Erythroblast (primary cell): ENCODE data around the gene FAM76B.

Experiments used
- DNase-seq, 2 experiments: peaks; one replicate each; lab custom pipeline; 2025; lab: John Stamatoyannopoulos, UW
- GATA1 ChIP-seq: IDR thresholded peaks from 2 replicates; pipeline ENCODE4 v1.6.1; 2011; ENCODE audit warnings: low read depth, mild to moderate bottlenecking, control low read depth, low read length, moderate library complexity
- POLR2A ChIP-seq: IDR thresholded peaks from 2 replicates; pipeline ENCODE4 v1.6.1; 2011; ENCODE audit warnings: mild to moderate bottlenecking, low read length

Gene FAM76B

DNA sequence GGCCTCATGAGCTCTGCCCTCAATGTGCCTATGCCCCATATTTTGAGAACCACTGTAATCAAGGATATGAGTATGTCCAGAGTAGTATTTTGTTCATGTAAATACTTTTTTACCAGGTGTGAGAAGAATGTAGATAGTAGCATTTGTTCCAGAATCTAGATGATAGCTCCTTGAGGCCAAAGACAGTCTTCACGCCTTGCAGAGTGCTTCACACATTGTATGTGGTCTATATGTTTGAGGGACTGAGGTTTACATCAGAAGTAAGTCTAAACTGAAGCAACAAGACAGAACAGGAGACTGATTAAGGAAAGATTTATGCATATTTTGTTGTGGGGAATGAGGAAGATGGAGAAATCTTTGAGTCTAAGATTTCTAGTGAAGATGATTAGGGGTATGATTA, 13.2 kb upstream of the FAM76B start:
- DNase-seq, result no peak
- TF ChIP-seq GATA1, result no peak
- TF ChIP-seq POLR2A, result no peak

DNA sequence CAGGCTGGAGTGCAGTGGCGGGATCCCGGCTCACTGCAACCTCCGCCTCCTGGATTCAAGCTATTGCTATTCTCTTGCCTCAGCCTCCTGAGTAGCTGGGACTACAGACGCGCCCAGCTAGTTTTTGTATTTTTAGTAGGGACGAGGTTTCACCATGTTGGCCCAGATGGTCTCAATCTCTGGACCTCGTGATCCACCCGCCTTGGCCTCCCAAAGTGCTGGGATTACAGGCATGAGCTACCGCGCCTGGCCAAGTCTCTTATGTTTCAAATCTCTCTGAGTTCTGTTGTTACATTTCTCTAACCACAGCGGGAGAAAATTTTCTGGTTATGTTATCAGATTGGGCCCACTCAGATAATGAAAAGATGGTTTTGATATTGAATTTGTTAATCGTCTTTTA, 10.9 kb upstream of the FAM76B start:
- no peak for DNase-seq
- TF ChIP-seq POLR2A (no peak), GATA1 (no peak)

DNA sequence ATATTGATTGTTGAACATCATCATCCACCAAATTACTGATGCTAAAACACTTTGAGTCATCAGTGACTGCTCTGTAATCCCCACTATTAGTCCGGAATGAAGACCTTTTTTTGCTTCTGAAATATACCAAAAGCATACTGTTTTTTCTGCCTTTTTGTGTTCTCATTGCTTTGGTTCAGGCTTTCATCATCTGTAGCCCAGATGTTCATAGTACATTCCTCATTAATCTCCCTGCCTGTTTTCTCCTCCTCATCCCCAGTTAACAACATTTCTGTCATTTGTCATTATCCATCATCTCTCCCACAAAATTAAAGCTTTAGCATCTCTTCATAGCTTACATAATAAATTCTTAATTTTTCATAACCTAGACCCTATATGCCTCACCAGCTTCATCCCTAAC, 10.0 kb upstream of the FAM76B start:
- no peak for DNase-seq
- TF ChIP-seq GATA1 (no peak), POLR2A (no peak)

DNA sequence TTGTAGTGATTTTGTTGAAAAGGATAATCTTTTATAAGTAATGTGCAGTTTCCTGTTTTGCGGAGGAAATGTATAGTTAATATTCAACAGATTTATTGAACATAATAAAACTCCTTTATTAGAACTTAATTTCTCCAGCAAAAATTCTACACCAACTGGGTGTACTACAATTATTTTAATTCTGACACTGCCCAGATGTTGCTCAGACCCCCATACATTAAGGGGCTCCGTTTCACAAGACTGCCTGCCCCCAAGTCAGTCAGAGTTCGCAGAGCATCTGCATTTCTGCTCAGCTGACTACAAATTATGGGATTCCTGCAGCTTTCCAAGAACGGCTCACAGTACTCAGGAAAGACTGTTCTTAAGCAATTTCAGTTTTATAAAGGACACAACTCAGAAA, 6.9 kb upstream of the FAM76B start:
- TF ChIP-seq GATA1 (no peak), POLR2A (no peak)
- DNase-seq, result no peak

DNA sequence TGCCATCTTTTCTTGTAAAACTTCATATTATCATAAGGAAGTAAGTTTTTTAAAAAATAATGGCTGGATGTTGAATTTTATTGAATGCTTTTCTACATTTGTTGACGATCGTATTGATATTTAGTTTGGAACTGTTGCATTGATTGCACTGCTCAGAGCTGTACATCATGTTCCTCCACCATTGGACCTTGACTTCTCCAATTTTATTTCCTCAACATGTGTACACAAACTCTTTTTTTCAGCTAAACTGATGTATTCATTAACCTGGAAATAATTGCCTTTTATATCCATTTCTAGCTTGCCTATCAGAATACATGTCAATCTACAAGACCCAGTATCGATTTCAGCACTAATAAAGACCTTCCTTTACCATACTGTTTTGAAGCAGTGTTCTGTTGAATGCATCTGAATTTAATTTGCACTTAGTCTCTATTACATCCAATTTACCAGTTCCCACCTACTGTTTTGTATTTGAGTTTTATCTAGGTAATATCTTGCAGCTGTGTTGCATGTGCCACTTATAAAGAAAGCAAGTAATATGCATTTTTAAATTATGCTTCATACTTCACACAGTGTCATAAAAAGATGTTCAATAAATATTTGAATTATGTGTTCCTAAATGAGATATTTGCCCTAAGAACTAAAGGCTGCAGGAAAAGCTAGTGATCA, 6.2 kb upstream of the FAM76B start:
- DNase-seq, result no peak
- TF ChIP-seq POLR2A, result no peak
- TF ChIP-seq GATA1, result no peak

DNA sequence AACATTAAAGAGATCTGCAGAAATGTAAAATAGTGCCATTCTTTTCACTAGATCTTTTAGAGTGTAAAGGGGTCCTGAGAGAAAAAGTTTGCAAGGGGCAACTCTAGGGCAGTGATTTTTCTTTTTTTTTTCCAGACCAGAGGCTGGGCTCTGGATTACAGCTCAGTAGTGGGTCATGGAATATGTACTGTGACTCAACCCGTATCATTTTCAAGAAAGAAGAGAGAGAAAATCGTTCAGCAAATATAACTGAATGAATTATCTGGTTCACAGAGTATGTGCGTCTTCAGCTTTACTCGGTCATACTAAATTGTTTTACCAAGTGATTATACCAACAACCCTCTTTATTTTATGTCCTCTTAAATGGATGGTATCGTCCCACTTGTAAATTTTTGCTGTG, 4.5 kb upstream of the FAM76B start:
- no peak for DNase-seq
- no peak for TF ChIP-seq GATA1
- TF ChIP-seq POLR2A, result no peak

DNA sequence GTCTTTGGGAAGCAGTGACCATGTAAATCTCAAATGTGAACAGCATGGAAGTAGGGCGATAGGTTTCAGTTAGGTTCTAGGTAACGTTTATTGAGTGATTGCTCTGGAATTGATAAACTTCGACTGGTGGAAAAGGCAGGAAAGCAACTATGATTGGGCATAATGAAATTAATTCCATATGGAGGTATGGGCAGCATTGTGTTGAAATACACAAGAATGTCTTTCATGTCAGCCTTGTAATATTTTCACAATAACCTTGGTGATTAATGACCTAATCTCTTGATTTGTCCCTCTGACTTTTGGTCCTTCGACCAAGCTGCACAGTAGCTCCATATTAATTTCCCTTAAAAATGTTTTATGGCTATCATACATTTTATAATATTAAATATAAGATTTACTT, 3.5 kb upstream of the FAM76B start:
- TF ChIP-seq POLR2A, result no peak
- no peak for TF ChIP-seq GATA1
- DNase-seq, result no peak

DNA sequence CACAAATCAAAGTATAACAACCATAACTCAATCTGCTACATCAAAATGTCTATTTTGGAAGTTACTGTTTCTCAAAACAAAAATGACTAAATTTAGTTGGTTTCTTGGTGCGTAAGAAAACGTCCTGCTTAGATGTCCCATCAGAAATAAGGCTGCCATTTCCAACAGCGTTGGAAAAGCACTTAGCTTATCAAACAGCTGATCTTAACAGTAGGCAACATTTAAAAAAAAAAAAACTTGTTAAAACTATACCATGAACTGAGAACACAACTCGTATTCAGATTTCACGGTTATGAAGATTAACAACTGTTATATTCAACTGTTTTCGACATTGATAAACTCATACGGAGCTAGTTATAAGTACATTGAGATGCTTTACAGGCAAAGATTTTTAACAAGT, 3.1 kb upstream of the FAM76B start:
- DNase-seq, result no peak
- no peak for TF ChIP-seq POLR2A
- no peak for TF ChIP-seq GATA1

DNA sequence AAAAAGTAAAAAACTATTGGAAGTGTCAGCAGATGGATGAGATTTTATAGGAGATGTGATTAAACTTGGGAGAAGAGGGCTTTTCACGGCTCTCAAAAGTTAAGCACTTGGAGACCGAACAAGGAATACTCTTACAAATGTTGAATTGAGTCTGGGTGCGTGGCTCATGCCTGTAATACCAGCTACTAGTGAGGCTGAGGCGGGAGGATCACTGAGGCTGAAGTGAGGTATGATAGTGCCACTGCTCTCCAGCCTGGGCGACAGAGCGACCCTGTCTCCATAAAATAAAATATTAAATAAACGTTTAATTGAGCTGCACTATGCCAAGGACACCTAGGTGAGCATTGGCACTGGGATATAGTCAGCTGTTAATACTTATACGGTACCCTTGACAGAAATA, 2.6 kb upstream of the FAM76B start:
- peak; percentile 4 to 11 for DNase-seq
- TF ChIP-seq GATA1, result no peak
- no peak for TF ChIP-seq POLR2A

DNA sequence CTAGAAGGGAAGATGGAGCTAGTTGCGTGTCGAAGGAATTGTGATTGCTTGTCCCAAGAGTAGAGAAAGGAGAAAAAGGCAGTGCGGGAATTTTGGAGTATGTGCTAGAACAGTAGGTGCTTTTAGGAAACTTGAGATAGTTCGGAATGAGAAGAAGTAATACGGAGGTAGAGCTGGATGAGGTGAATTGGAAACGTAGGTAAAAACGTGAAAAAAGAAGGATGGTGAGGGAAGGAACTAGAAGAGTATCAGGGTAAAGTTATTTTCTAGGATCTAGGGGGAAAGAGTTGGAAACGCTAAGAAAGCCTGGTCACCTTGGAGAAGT, 2.1 kb upstream of the FAM76B start:
- DNase-seq, result no peak
- TF ChIP-seq GATA1 (no peak), POLR2A (no peak)

DNA sequence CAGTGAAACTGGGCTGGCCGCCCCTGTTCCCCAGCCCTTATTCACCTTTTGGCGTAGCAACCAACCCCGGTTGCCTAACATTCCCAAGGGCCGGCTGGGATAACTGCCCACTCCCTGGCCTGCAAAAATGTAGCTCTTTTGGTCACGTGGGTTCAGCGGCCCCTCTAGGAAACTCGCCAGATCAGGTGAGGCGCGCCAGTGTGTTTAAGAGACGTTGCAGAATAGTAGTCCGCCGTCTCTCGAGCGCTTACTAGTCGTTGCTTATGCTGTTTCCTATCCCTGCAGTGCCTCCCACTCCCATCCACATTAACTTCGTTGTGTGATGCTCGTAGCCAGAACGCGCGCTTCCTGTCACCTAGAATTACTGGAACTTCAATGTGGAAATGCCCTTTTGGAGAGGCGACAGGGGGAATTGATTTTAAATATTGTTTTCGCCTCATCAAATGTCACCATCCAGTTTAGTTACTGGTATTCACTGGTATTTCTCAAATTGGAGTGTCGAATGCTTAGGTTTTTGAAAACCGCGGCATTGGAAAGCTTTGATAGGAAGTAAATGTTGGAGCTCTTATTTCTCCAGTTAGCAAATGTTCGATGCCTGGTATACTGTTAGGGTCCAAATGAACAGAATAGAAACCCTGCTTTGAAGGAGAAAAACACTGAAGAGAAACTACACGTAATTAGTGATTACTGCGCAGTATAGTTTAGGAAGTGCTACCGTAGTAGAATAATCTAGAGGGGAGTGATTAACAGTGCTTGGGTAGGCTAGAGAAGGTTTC, 1.5 kb upstream of the FAM76B start:
- peak; percentile 86 to 87 for DNase-seq
- TF ChIP-seq POLR2A (no peak), GATA1 (no peak)

DNA sequence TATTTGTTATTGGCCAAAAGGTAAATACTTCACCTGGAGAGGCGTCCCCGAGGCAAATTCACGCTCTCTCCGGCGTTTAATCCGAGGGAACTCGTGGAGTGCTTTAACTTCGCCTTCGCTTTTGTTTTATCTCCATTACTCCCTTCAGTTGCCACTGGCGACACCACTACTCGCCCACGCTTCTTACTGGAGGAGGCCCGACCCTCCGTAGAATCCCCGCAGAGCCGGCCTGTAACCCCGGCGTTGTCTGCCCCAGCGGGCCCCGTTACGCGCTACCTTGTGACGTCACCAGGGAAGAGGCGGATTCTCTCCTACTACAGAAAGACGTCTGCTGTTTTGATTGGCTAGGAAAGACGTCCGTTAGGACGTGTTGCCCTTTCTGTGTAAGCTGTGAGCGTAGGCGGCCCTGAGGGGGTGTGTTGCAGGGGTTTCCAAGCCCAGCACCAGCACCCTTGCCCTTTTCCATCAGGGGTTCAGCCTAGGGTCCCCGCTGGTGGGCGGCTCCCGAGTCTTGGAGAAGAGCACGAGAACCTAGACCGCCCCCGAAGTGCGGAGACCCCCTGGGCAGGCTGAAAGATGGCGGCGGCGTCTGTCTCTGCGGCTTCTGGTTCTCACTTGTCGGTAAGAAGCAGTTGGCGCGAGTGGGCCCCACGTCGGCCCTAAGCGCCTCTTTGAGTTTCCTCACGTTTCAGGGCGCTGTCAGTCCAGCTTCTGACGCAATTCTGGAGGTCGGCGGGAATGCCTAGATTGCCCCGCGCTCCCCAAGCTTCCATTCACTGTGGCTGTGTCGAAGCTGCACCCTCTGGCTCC, 746 bp upstream of the FAM76B start, which contains the start of gene CEP57:
Gene CEP57 (plus strand): TSS at position 376 of the 810 bp plus-strand sequence. CDS start 201 bp downstream, at position 577.
- DNase-seq, result peak; percentile 98
- TF ChIP-seq POLR2A (peak; percentile 95), GATA1 (no peak)

DNA sequence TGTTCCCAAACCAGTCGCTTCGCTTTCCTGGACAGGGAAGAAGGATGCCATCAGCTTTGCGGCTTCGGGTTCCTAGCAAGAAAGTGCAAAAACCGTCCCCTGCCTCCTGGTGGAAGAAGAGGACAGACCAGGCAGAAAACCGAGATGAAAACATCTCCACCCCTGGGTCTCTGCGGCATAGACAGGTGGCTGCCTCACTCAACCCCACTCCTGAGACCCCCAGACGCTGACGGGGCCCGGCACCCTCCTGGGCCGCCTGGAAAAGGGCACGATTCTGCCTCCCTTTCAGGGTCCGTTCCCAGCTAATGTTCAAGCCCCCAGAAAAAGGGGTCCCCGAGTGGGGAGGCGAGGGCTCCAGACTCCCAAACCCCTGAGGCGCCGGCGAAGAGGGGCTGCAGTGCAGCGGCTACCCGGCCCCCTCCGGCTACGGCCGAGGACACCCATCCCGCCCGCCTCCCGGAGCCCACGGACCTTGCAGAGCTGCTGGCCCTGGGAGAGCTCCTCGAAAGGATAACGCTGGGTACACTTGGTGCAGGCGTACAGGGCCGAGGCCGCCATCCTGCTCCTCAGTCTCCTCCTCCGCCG, 569 bp downstream of the FAM76B start:
- DNase-seq, result peak; percentile 66 to 73
- TF ChIP-seq GATA1, result no peak
- no peak for TF ChIP-seq POLR2A

DNA sequence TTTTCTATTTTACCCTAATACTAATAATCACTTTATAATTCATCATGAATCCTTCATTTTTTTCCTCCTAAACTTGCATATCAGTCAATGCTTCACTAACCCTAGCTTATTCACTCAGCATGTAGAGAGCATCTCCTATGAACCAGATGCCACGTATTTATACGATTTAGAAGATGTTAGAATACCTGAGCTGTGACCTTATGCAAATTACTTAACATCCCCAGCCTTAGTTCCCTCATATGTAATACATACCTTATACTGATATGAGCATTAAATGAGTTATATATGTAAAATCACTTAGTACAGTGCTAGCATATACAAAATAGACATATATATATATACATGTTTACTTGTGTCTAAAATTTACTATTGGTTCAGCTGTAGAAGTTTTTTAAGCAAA, 9.0 kb downstream of the FAM76B start:
- no peak for DNase-seq
- TF ChIP-seq POLR2A (no peak), GATA1 (no peak)
